ENCODE results near the gene PCNT.

The PCNT gene

DNA sequence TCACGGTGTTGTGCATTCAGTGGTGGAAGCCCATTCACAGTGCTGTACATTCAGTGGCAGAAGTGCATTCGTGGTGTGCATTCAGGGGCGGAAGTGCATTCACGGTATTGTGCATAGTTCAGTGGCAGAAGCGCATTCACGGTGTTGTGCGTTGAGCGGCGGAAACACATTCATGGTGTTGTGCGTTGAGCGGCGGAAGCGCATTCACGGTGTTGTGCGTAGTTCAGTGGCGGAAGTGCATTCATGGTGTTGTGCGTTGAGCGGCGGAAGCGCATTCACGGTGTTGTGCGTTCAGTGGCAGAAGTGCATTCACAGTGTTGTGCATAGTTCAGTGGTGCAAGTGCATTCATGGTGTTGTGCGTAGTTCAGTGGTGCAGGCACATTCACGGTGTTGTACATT lies 60.6 kb downstream of the PCNT start:
- TF ChIP-seq, protein P1, sequence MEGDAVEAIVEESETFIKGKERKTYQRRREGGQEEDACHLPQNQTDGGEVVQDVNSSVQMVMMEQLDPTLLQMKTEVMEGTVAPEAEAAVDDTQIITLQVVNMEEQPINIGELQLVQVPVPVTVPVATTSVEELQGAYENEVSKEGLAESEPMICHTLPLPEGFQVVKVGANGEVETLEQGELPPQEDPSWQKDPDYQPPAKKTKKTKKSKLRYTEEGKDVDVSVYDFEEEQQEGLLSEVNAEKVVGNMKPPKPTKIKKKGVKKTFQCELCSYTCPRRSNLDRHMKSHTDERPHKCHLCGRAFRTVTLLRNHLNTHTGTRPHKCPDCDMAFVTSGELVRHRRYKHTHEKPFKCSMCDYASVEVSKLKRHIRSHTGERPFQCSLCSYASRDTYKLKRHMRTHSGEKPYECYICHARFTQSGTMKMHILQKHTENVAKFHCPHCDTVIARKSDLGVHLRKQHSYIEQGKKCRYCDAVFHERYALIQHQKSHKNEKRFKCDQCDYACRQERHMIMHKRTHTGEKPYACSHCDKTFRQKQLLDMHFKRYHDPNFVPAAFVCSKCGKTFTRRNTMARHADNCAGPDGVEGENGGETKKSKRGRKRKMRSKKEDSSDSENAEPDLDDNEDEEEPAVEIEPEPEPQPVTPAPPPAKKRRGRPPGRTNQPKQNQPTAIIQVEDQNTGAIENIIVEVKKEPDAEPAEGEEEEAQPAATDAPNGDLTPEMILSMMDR (IDR thresholded peaks at IDR 0.05; ENCODE audit: borderline replicate concordance, insufficient read depth, low read depth, low read length) = no peak

DNA sequence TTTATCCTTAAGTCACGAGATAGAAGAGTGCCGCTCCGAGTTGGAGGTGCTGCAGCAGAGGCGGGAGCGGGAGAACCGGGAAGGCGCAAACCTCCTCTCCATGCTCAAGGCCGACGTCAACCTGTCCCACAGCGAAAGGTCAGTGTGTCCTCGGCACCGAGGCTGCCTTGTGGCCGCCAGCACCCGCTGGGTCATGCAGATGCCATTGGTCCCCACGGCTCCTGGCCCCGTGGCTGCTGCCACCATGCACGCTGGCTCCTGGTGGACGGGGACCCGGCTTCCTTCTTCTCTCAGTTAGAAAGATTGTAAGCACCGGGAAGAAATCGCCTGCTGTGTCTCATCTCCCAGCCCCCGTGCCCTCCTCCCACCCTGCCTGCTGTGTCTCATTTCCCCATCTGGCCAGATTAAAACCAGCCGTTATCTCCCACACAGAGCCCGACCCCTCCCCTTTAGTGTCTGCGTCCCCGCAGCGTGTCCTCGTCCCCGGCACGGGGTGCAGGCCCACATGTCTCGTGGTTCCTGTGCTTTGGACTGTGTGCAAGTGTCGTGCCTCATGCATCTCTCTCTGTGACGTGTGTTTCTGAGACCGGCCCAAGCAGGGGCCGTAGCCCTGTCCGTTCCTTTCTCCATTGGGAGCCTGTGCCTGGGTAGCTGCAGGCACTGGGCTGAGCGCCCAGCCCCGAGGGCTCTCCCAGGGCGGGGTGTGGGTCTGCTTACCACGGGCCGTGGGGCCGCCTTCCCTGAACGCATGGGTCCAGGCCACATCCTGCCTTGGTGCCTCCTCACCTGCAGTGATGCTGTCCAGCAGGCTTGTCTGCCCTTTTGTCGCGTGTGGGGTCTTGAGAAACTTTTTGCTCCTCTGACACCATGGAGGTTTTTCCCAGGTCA lies 62.1 kb downstream of the PCNT start:
- H3K4me3 ChIP-seq (ENCODE audit: low read depth, low read length) = no peak overlapping the region
- TF ChIP-seq, protein P1 (IDR thresholded peaks at IDR 0.05; ENCODE audit: borderline replicate concordance, insufficient read depth, low read depth, low read length) = no peak

More for the DNA sequence above, 60.6 kb downstream of the PCNT start:
- H3K4me3 ChIP-seq (ENCODE audit: low read depth, low read length) = no peak overlapping the region

DNA sequence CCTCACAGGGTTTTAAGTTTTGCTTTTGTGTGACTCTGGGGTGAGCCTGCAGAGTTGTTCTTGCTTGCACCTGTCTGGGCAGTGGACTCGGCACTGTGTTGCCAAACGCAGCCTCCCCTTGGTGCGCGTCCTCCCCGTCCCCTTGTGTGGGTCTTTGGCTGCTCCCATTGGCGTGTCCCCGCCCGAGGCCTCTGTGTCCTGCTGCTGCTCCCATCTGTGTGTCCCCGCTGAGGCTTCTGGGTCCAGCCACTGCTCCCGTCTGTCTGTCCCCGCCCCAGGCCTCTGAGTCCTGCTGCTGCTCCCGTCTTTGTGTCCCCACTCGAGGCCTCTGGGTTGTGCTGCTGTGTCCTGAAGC lies 62.8 kb downstream of the PCNT start:
- no peak overlapping the region for H3K4me3 ChIP-seq (ENCODE audit: low read depth, low read length)
- TF ChIP-seq, protein P1 (IDR thresholded peaks at IDR 0.05; ENCODE audit: borderline replicate concordance, insufficient read depth, low read depth, low read length) = no peak

DNA sequence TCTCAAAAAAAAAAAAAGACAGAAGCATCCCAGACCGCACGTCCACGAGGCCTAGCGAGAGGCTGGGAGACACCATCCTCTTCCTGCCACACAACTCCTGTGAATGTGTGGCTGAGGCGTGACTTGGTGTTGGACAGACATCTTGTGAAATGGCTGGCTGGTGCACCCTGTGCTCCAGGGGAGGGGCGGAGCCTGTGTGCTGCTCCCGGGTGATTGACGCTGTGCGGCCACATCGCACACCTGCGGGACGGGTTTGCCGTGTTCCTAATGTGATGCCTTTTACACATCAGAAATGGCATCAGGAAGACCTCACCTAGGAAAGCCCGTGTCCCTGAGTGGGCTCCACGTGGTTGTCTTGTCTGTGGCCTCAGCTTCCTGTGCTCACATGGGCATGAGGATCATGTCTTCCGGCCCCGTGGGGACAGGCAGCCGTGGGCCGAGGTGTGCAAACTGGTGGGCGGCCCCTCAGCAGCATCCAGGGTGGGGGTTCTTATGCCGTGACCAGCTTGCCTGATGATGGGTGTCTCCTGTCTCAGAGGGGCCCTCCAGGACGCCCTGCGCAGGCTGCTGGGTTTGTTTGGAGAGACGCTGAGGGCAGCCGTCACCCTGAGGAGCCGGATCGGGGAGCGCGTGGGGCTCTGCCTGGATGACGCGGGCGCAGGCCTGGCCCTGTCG lies 64.4 kb downstream of the PCNT start:
- TF ChIP-seq, protein P1 (IDR thresholded peaks at IDR 0.05; ENCODE audit: borderline replicate concordance, insufficient read depth, low read depth, low read length) = no peak
- no peak overlapping the region for H3K4me3 ChIP-seq (ENCODE audit: low read depth, low read length)

DNA sequence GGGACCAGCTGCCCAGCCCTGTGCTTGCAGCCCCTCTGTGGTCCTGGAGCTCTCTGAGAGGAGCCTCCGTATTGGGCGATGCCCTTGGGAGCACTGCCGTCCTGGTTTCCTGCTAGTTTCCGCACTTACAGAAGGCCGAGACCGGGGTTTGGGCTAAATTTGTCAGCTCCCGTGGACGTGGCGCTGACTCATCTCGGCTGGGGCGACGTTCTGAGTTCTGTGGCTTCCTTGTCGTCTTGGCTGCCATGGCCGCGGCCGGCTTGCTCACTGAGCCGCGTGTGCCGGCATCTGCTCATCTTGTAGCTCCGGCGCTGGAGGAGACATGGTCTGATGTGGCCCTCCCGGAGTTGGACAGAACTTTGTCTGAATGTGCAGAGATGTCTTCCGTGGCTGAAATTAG lies 64.9 kb downstream of the PCNT start:
- no peak overlapping the region for H3K4me3 ChIP-seq (ENCODE audit: low read depth, low read length)
- TF ChIP-seq, protein P1 (IDR thresholded peaks at IDR 0.05; ENCODE audit: borderline replicate concordance, insufficient read depth, low read depth, low read length) = no peak

DNA sequence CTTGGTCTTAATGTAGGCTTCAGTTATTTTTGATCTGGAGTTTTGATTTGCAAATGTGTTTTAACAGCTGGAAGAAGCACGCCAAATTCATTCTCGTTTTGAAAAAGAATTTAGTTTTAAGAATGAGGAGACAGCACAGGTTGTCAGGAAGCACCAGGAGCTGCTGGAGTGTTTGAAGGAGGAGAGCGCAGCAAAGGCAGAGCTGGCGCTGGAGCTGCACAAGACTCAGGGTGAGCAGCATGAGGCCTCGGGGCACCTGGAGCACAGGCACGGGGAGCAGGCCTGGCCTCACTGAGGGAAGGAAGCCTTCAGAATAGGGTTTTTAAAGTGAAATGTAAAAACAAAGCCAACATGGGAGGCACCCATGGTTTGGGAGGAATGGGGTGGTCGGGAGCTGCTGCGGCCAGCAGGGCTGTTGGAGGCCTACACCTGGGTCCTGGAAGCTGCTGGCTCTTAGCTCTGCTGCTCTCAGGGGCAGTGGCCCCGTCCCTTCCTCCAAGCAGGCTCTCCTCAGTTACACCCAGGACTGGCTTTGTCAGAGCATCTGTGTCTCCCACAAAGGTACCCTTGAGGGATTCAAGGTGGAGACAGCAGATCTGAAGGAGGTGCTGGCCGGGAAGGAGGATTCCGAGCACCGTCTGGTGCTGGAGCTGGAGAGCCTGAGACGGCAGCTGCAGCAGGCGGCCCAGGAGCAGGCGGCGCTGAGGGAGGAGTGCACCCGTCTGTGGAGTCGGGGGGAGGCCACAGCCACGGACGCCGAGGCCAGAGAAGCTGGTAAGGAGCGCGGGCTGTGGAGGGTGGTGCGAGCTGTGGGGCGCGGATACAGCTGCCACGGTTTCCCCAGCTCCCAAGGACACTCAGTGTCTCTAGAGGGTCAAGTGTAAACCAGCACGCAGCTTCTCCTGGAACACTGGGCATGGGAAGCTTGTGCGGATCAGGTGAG lies 66.9 kb downstream of the PCNT start:
- no peak overlapping the region for H3K4me3 ChIP-seq (ENCODE audit: low read depth, low read length)
- TF ChIP-seq, protein P1 (IDR thresholded peaks at IDR 0.05; ENCODE audit: borderline replicate concordance, insufficient read depth, low read depth, low read length) = no peak

Measured in GM12875 (cell line).